B cell (primary cell): ENCODE measurements around the gene FUT3. TPM values are rescaled to one million over a fixed set of nuclear protein-coding genes. Genes with fewer than 3 reads are reported as not detected.

ENCODE experiments used
- ATAC-seq: fragments of 200-7000 bp; cut with Tn5 transposase; one replicate; pipeline ENCODE4 v1.10.0; 2021; ENCODE audit warnings: low read depth, mild to moderate bottlenecking, moderate number of reproducible peaks, moderate library complexity
- CTCF ChIA-PET: fragments of 350-600 bp; sonication (Branson Sonifier 250); formaldehyde crosslinking; loops from one replicate; lab custom pipeline; 2021; ENCODE audit warnings: antibody characterized with exemption, inconsistent platforms; lab: Charles Lee
- POLR2A ChIA-PET: fragments of 350-600 bp; sonication (Branson Sonifier 250); formaldehyde crosslinking; loops from one replicate; lab custom pipeline; 2021; ENCODE audit warnings: antibody characterized with exemption; lab: Charles Lee
- DNase-seq: peaks from one replicate; pipeline ENCODE4 v3.0.0; 2013
- H2AFZ ChIP-seq: 2 replicates; pipeline ENCODE4 v1.6.1; 2012; ENCODE audit warnings: mild to moderate bottlenecking, low read depth, low read length; ENCODE audit not compliant: insufficient read depth, poor library complexity, severe bottlenecking
- H3K27ac ChIP-seq, 2 donors: 1 replicate in 1 of 2; 2 replicates in 1 of 2; pipeline ENCODE4 v1.5.1; 2012 to 2013; ENCODE audit warnings: low read length in 2 of 2, mild to moderate bottlenecking in 2 of 2, moderate library complexity in 1 of 2
- H3K27me3 ChIP-seq, 4 experiments: fragments of 200-600 bp in 1 of 4; sonication (generic) in 1 of 4; replicated peaks in 1 of 4; 1 replicate in 2 of 4; 2 replicates in 2 of 4; pipeline versions ENCODE4 v1.6.1 to v1.7.0; 2013 to 2016; ENCODE audit warnings: low read length in 3 of 4, mild to moderate bottlenecking in 2 of 4, mixed read lengths in 1 of 4, moderate library complexity in 1 of 4; ENCODE audit not compliant: insufficient read depth in 4 of 4, control insufficient read depth in 3 of 4; ENCODE audit errors: control extremely low read depth in 1 of 4
- H3K36me3 ChIP-seq, 2 experiments: replicated peaks in 1 of 2; 1 replicate in 1 of 2; 2 replicates in 1 of 2; pipeline versions ENCODE4 v1.6.1 to v1.7.1; 2013; ENCODE audit warnings: low read length in 1 of 2; ENCODE audit not compliant: insufficient read depth in 2 of 2, control insufficient read depth in 1 of 2; ENCODE audit errors: control extremely low read depth in 1 of 2, extremely low read depth in 1 of 2
- H3K4me1 ChIP-seq, 2 donors: fragments of 200-600 bp in 1 of 2; sonication (generic) in 1 of 2; 1 replicate in 1 of 2; 2 replicates in 1 of 2; pipeline versions ENCODE4 v1.5.1 to v1.6.1; 2013 to 2017; ENCODE audit warnings: low read length in 2 of 2; ENCODE audit not compliant: control insufficient read depth in 2 of 2, insufficient read depth in 2 of 2
- H3K4me2 ChIP-seq: replicated peaks from 2 replicates; pipeline ENCODE3; 2012; ENCODE audit warnings: mild to moderate bottlenecking, low read depth, low read length; ENCODE audit not compliant: poor library complexity, severe bottlenecking
- H3K4me3 ChIP-seq, 5 experiments: fragments of 200-600 bp in 1 of 5; sonication (generic) in 1 of 5; 1 replicate in 3 of 5; 2 replicates in 2 of 5; pipeline versions ENCODE4 v1.5.1 to v1.7.0; 2011 to 2016; ENCODE audit warnings: low read length in 4 of 5, mild to moderate bottlenecking in 4 of 5, low read depth in 2 of 5, control low read depth in 1 of 5, moderate library complexity in 1 of 5; ENCODE audit not compliant: insufficient read depth in 1 of 5; ENCODE audit errors: control extremely low read depth in 1 of 5, extremely low read depth in 1 of 5
- H3K79me2 ChIP-seq: fragments of 200-600 bp; sonication (generic); one replicate; pipeline ENCODE4 v1.6.0; 2016; ENCODE audit warnings: low read length; ENCODE audit not compliant: control insufficient read depth, insufficient read depth
- H3K9ac ChIP-seq: fragments of 200-600 bp; sonication (generic); 2 replicates; pipeline ENCODE4 v1.6.1; 2017; ENCODE audit warnings: mild to moderate bottlenecking, low read length, moderate library complexity
- H3K9me3 ChIP-seq, 3 donors: one replicate each; pipeline versions ENCODE4 v1.6.1 to v1.7.1; 2013; ENCODE audit warnings: low read length in 2 of 3; ENCODE audit not compliant: control insufficient read depth in 2 of 3, insufficient read depth in 1 of 3; ENCODE audit errors: control extremely low read depth in 1 of 3
- H4K20me1 ChIP-seq: 2 replicates; pipeline ENCODE4 v1.6.0; 2012; ENCODE audit warnings: mild to moderate bottlenecking, low read length; ENCODE audit not compliant: insufficient read depth, control insufficient read depth, poor library complexity, severe bottlenecking
- H3K27ac Mint-ChIP-seq: one replicate; pipeline ENCODE4 v1.8.0; 2021; ENCODE audit warnings: mixed read lengths
- H3K27me3 Mint-ChIP-seq: one replicate; pipeline ENCODE4 v1.8.0; 2021; ENCODE audit warnings: mixed read lengths
- H3K4me1 Mint-ChIP-seq: one replicate; pipeline ENCODE4 v1.8.0; 2021; ENCODE audit warnings: mixed read lengths
- H3K4me3 Mint-ChIP-seq: one replicate; pipeline ENCODE4 v1.8.0; 2021; ENCODE audit warnings: mixed read lengths
- H3K9me3 Mint-ChIP-seq: one replicate; pipeline ENCODE4 v1.8.0; 2022; ENCODE audit warnings: mixed read lengths; ENCODE audit not compliant: insufficient read depth
- CTCF ChIP-seq: fragments of 200-600 bp; IDR thresholded peaks from one replicate; pipeline ENCODE4 v1.8.0; 2022; ENCODE audit warnings: antibody characterized with exemption, mild to moderate bottlenecking
- EZH2 ChIP-seq: IDR thresholded peaks from 2 replicates; pipeline ENCODE4 v1.6.1; 2012; ENCODE audit warnings: borderline replicate concordance, low read depth, mild to moderate bottlenecking, moderate library complexity, low read length; ENCODE audit not compliant: insufficient read depth, poor library complexity, severe bottlenecking
- WGBS: methylation state at CpG from one replicate; pipeline ENCODE4 v1.1.5; 2013; ENCODE audit warnings: missing lambda C conversion rate; ENCODE audit not compliant: insufficient coverage; 5-methylcytosine and 5-hydroxymethylcytosine counted together
- intact Hi-C: fragments of 100-400 bp; cut with micrococcal nuclease; formaldehyde crosslinking; loops from one replicate; pipeline ENCODE4 v1.10.0; 2022
- polyA plus RNA-seq: library from polyadenylated mRNA; depleted of rRNA; stranded (reverse); fragments of >200 nt; gene quantifications from 2 replicates; pipeline ENCODE4 v1.2.3, GENCODE V29; 2012
- total RNA-seq, 2 donors: library from RNA; stranded (reverse); fragments of 120-200 nt in 1 of 2; gene quantifications; 1 replicate in 1 of 2; 2 replicates in 1 of 2; pipeline versions ENCODE4 v1.2.3 to v1.2.4, GENCODE V29; 2013 to 2022

Gene FUT3
- total and polyA plus RNA-seq, 2 donors (not counting 1 experiment from before 2014, with no cell fraction given): not detected

- no peak overlapping the region for H3K4me2 ChIP-seq
- intact Hi-C loops: no loop called here
- TF ChIP-seq EZH2 (no peak), CTCF (no peak)
- ATAC-seq: no peak
- H3K27me3 ChIP-seq: no peaks in the 10 kb centered on the region
- no peaks in the 10 kb centered on the region for H4K20me1 ChIP-seq
- no peaks in the 10 kb centered on the region for H3K4me1 ChIP-seq
- CTCF ChIA-PET: no interaction called here
- no peak overlapping the region for H3K9ac ChIP-seq
- WGBS: 96% methylated on average over 2 of the region's 2 CpGs
- Mint-ChIP-seq H3K4me1 (no peaks in the 10 kb centered on the region), H3K9me3 (no peaks in the 10 kb centered on the region), H3K4me3 (no peak overlapping the region), H3K27ac (no peak overlapping the region), H3K27me3 (peaks cover 20% of the 10 kb centered on the region)
- no peak overlapping the region for H3K4me3 ChIP-seq
- no peaks in the 10 kb centered on the region for H3K36me3 ChIP-seq
- no peak overlapping the region for H3K27ac ChIP-seq
- no peaks in the 10 kb centered on the region for H3K79me2 ChIP-seq
- no peak for DNase-seq
- peaks cover 0 to 12% (median 0%) of the 10 kb centered on the region in 3 donors for H3K9me3 ChIP-seq
- POLR2A ChIA-PET: no interaction called here
- H2AFZ ChIP-seq: no peak overlapping the region
These were observed 34.0 kb downstream of the FUT3 start for GRCh38 chr19:5817218-5817617.

- TF ChIP-seq CTCF (no peak), EZH2 (no peak)
- 73% methylated on average over 6 of the region's 11 CpGs for WGBS
- Histone ChIP-seq H3K4me3 (no peak overlapping the region), H3K79me2 (no peaks in the 10 kb centered on the region), H3K36me3 (no peaks in the 10 kb centered on the region), H3K9me3 (peaks cover 0 to 9% (median 0%) of the 10 kb centered on the region in 3 donors), H3K9ac (no peak overlapping the region), H3K27ac (no peak overlapping the region), H3K27me3 (no peaks in the 10 kb centered on the region), H4K20me1 (no peaks in the 10 kb centered on the region), H2AFZ (no peak overlapping the region), H3K4me2 (no peak overlapping the region), H3K4me1 (no peaks in the 10 kb centered on the region)
- ATAC-seq (no peak), DNase-seq (no peak)
- intact Hi-C loops: no loop called here
- H3K4me3 Mint-ChIP-seq: no peak overlapping the region
- ChIA-PET POLR2A (no interaction called here), CTCF (interaction anchor here (1.3 kb wide), 1 partner anchor 11 kb away, joined by 4 read pairs; the partner anchor contains the start of gene NRTN)
- H3K27ac Mint-ChIP-seq: no peak overlapping the region
- no peaks in the 10 kb centered on the region for H3K4me1 Mint-ChIP-seq
- H3K9me3 Mint-ChIP-seq: no peaks in the 10 kb centered on the region
- peaks cover 16% of the 10 kb centered on the region for H3K27me3 Mint-ChIP-seq
These were observed 36.4 kb downstream of the FUT3 start for GRCh38 chr19:5814852-5815246.
